Effector memory CD4-positive, alpha-beta T cell (primary cell): Measurements from ENCODE around the gene CYP2U1.

Experiments
- DNase-seq, 3 donors: peaks; one replicate each; pipeline ENCODE4 v3.0.0-alpha.2; 2020
- H3K27ac ChIP-seq: 2 replicates; pipeline ENCODE4 v1.7.0; 2013; ENCODE audit warnings: mild to moderate bottlenecking, low read length, moderate library complexity; ENCODE audit not compliant: insufficient read depth, poor library complexity, severe bottlenecking
- H3K27me3 ChIP-seq: replicated peaks from 2 replicates; pipeline ENCODE4 v1.7.0; 2013; ENCODE audit warnings: mild to moderate bottlenecking, low read length; ENCODE audit not compliant: insufficient read depth, control insufficient read depth, poor library complexity, severe bottlenecking
- H3K36me3 ChIP-seq: 2 replicates; pipeline ENCODE4 v1.7.0; 2013; ENCODE audit warnings: mild to moderate bottlenecking, low read length, moderate library complexity; ENCODE audit not compliant: control insufficient read depth, insufficient read depth
- H3K4me1 ChIP-seq: 2 replicates; pipeline ENCODE4 v1.7.0; 2013; ENCODE audit warnings: low read length, mild to moderate bottlenecking; ENCODE audit not compliant: control insufficient read depth, insufficient read depth, poor library complexity, severe bottlenecking
- H3K4me3 ChIP-seq: 2 replicates; pipeline ENCODE4 v1.7.0; 2013; ENCODE audit warnings: low read length, low read depth, mild to moderate bottlenecking; ENCODE audit not compliant: insufficient read depth, poor library complexity, severe bottlenecking
- H3K9me3 ChIP-seq: 2 replicates; pipeline ENCODE4 v1.7.0; 2013; ENCODE audit warnings: mild to moderate bottlenecking, low read length, moderate library complexity; ENCODE audit not compliant: control insufficient read depth

The CYP2U1 gene

GRCh38 chr4:107977966-107978705 lies 46.8 kb downstream of the CYP2U1 start:
- Histone ChIP-seq H3K4me3 (no peak overlapping the region), H3K36me3 (no peaks in the 10 kb centered on the region)
- no peak for DNase-seq

GRCh38 chr4:107978716-107979451 lies 47.5 kb downstream of the CYP2U1 start:
- no peak for DNase-seq
- Histone ChIP-seq H3K27me3 (no peaks in the 10 kb centered on the region), H3K27ac (no peak overlapping the region)

More at GRCh38 chr4:107977966-107978705, 46.8 kb downstream of the CYP2U1 start:
- no peaks in the 10 kb centered on the region for H3K4me1 ChIP-seq
- peaks cover 9% of the 10 kb centered on the region for H3K9me3 ChIP-seq
- no peaks in the 10 kb centered on the region for H3K27me3 ChIP-seq
- H3K27ac ChIP-seq, result no peak overlapping the region

GRCh38 chr4:107987916-107988762 lies 56.8 kb downstream of the CYP2U1 start:
- Histone ChIP-seq H3K36me3 (no peaks in the 10 kb centered on the region), H3K27ac (no peak overlapping the region), H3K27me3 (no peaks in the 10 kb centered on the region), H3K4me3 (no peak overlapping the region), H3K4me1 (peaks cover 8% of the 10 kb centered on the region), H3K9me3 (no peaks in the 10 kb centered on the region)
- DNase-seq, result no peak

More at GRCh38 chr4:107978716-107979451, 47.5 kb downstream of the CYP2U1 start:
- Histone ChIP-seq H3K9me3 (peaks cover 9% of the 10 kb centered on the region), H3K4me1 (no peaks in the 10 kb centered on the region), H3K36me3 (no peaks in the 10 kb centered on the region), H3K4me3 (no peak overlapping the region)

- DNase-seq, result no peak
- H3K27me3 ChIP-seq, result no peaks in the 10 kb centered on the region
- H3K4me1 ChIP-seq, result peaks cover 8% of the 10 kb centered on the region
- H3K36me3 ChIP-seq, result no peaks in the 10 kb centered on the region
- no peaks in the 10 kb centered on the region for H3K9me3 ChIP-seq
- no peak overlapping the region for H3K27ac ChIP-seq
- no peak overlapping the region for H3K4me3 ChIP-seq
Observed at GRCh38 chr4:107988763-107989035, 57.4 kb downstream of the CYP2U1 start.

GRCh38 chr4:107989162-107989536 lies 57.8 kb downstream of the CYP2U1 start:
- peak overlapping the region; percentile 41 for H3K27ac ChIP-seq
- H3K9me3 ChIP-seq, result no peaks in the 10 kb centered on the region
- no peaks in the 10 kb centered on the region for H3K36me3 ChIP-seq
- H3K4me1 ChIP-seq, result peaks cover 8% of the 10 kb centered on the region
- peak overlapping the region; percentile 86 for H3K4me3 ChIP-seq
- H3K27me3 ChIP-seq, result no peaks in the 10 kb centered on the region
- no peak for DNase-seq

- no peaks in the 10 kb centered on the region for H3K9me3 ChIP-seq
- peaks cover 8% of the 10 kb centered on the region for H3K4me1 ChIP-seq
- H3K27ac ChIP-seq, result peak within 1 kb of the TSS; percentile 66
- peak within 1 kb of the TSS; percentile 86 for H3K4me3 ChIP-seq
- no peaks in the 10 kb centered on the region for H3K36me3 ChIP-seq
- H3K27me3 ChIP-seq, result no peaks in the 10 kb centered on the region
- DNase-seq, result peak; percentile 84 to 90 (median 89)
Observed at GRCh38 chr4:107989537-107990386, 58.4 kb downstream of the CYP2U1 start, which contains the start of gene HADH. Gene HADH, plus strand, starts transcription at chr4:107989889. Its CDS starts 44 bp downstream, at chr4:107989933.

- Histone ChIP-seq H3K4me1 (peaks cover 8% of the 10 kb centered on the region), H3K9me3 (no peaks in the 10 kb centered on the region), H3K4me3 (no peak overlapping the region), H3K36me3 (no peaks in the 10 kb centered on the region), H3K27ac (no peak overlapping the region), H3K27me3 (no peaks in the 10 kb centered on the region)
- DNase-seq, result no peak
Observed at GRCh38 chr4:107991945-107992630, 60.7 kb downstream of the CYP2U1 start.

- Histone ChIP-seq H3K27ac (no peak overlapping the region), H3K4me3 (no peak overlapping the region), H3K9me3 (no peaks in the 10 kb centered on the region), H3K4me1 (peaks cover 2% of the 10 kb centered on the region), H3K27me3 (no peaks in the 10 kb centered on the region), H3K36me3 (no peaks in the 10 kb centered on the region)
- DNase-seq, result no peak
Observed at GRCh38 chr4:107993969-107994368, 62.6 kb downstream of the CYP2U1 start.

GRCh38 chr4:107994894-107995293 lies 63.5 kb downstream of the CYP2U1 start:
- no peak overlapping the region for H3K27ac ChIP-seq
- H3K27me3 ChIP-seq, result no peaks in the 10 kb centered on the region
- DNase-seq, result no peak
- no peaks in the 10 kb centered on the region for H3K4me1 ChIP-seq
- no peak overlapping the region for H3K4me3 ChIP-seq
- no peaks in the 10 kb centered on the region for H3K9me3 ChIP-seq
- H3K36me3 ChIP-seq, result no peaks in the 10 kb centered on the region
